ENCODE data around the gene TMEM50B. TPM values are rescaled to one million over a fixed set of nuclear protein-coding genes. Genes with fewer than 3 reads are reported as not detected.

Gene TMEM50B
- total RNA-seq, 4 donors from 2014 or later = 51.5 to 94.7 (median 81.8) TPM

DNA sequence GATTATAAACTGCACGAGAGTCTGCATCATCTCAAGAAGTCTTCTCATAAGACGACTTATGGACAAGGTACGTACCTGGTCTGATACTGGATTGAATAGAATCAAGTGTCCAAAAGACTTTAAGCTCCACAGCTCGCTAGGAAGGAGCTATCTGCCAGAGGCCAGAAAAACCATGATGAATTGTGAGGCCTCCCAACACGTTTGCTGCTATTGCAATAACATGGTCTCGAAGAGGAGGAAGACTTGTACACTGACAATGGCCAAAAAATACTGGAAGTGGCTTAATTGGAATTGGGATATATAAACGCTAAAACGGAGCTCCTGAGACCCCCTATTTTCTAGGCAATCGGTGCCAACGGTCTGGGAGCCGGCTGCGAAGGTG is 11.2 kb upstream of the TMEM50B start:
- TF ChIP-seq CTCF (IDR thresholded peaks at IDR 0.05; ENCODE audit: low read depth) = no peak

DNA sequence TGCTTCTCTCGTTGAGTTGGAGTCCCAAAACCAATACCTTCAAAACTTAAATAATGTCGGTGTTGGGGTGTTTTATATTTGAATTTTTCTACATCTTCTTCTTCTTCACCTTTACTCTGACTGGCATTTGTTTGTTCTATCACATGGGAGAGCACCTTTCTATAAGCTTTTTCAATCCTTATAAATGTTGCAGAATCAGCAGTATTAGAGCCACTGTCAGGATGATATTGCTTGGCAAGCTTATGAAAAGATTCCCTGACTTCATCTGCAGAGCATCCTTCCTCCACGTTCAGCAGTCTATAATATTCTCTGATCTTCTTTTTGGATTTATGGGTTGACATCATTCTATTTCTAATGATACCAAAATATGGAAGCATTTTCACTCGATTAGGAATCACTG is 9.2 kb upstream of the TMEM50B start:
- TF ChIP-seq CTCF (IDR thresholded peaks at IDR 0.05; ENCODE audit: low read depth) = no peak

DNA sequence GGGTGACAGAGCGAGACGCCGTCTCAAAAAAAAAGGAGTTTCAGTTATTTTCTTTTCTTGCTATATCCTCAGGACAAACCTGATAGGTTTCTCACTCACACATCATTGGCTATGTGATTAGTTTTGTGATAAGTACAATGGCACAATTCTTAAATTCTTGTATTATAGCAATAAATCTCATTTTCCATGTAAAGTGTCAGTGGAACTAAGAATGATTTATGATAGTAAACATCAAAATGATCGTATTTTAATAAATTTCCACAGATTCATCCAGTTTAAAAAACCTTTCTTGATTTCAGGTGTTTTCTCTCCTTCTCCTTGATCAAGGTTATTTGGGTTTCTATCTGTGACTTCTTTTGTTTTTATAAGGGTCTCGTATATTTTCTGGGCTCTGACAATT is 8.2 kb upstream of the TMEM50B start:
- no peak for TF ChIP-seq CTCF (IDR thresholded peaks at IDR 0.05; ENCODE audit: low read depth)

- no peak for TF ChIP-seq CTCF (IDR thresholded peaks at IDR 0.05; ENCODE audit: low read depth)
These were observed 1.7 kb upstream of the TMEM50B start for GRCh38 chr21:33481314-33481943.

GRCh38 chr21:33480481-33481103 is 818 bp upstream of the TMEM50B start:
- no peak for TF ChIP-seq CTCF (IDR thresholded peaks at IDR 0.05; ENCODE audit: low read depth)

GRCh38 chr21:33478935-33479678 is 667 bp downstream of the TMEM50B start:
- TF ChIP-seq CTCF (IDR thresholded peaks at IDR 0.05; ENCODE audit: low read depth) = no peak

DNA sequence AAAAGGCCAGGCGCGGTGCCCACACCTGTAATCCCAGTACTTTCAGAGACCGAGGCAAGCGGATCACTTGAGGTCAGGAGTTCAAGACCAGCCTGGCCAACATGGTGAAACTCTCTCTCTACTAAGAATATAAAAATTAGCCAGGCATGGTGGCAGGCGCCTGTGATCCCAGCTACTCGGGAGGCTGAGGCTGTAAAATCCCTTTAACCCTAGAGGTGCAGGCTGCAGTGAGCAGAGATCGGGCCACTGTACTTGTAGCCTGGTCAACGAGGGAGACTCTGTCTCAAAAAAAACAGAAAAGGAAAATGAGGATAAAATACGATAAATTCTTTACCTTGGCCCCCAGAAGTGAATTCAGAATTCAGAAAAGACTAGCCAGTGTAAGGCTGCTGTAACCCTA is 1.6 kb downstream of the TMEM50B start:
- no peak for TF ChIP-seq CTCF (IDR thresholded peaks at IDR 0.05; ENCODE audit: low read depth)
